CMK (cell line): ENCODE measurements around the gene PEAK1.

Experiments
- DNase-seq: peaks from one replicate; pipeline ENCODE4 v3.0.0-alpha.2; 2010; ENCODE audit warnings: low read depth

The PEAK1 gene

GRCh38 chr15:77091097-77091496 is 328.8 kb downstream of the PEAK1 start:
- DNase-seq: no peak

DNA sequence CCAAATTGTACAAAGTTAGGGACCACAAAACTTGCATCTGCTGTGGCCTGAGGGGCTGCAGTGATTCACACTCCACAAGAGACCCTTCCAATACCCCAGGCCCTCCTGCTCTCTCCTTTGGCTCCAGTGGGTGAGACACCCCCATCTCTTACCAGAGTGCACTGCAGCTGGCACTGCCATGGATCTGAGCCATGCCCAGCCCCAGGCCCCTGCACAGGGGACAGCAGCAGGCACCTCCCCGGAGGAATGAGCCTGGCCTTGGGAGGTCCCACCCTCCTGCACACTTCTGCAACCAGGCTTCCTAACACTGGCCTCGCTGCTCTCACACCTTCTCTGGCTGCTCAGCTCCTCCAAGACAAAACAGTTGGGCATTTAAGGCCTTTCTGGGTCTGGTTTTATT is 332.7 kb downstream of the PEAK1 start:
- DNase-seq: no peak

GRCh38 chr15:77085297-77085696 is 334.6 kb downstream of the PEAK1 start:
- DNase-seq: no peak

DNA sequence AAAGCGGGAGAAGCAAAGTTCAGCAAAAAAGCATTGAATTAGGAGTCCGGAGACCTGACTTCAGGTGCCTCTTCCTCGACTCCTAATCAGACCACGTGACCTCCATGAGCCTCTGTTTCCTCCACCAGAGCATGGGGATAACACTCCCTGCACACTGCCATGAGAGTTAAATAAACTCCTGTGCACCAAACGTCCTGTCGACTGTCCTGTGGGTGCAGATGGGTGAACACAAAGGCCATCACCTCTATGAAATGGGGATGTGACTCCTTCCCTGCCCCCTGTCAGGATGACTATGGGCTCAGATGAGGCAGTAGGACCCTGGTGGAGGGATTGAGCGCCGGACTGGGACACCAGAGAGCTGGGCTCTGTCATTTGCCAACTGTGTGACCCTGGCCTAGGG is 335.5 kb downstream of the PEAK1 start:
- no peak for DNase-seq

DNA sequence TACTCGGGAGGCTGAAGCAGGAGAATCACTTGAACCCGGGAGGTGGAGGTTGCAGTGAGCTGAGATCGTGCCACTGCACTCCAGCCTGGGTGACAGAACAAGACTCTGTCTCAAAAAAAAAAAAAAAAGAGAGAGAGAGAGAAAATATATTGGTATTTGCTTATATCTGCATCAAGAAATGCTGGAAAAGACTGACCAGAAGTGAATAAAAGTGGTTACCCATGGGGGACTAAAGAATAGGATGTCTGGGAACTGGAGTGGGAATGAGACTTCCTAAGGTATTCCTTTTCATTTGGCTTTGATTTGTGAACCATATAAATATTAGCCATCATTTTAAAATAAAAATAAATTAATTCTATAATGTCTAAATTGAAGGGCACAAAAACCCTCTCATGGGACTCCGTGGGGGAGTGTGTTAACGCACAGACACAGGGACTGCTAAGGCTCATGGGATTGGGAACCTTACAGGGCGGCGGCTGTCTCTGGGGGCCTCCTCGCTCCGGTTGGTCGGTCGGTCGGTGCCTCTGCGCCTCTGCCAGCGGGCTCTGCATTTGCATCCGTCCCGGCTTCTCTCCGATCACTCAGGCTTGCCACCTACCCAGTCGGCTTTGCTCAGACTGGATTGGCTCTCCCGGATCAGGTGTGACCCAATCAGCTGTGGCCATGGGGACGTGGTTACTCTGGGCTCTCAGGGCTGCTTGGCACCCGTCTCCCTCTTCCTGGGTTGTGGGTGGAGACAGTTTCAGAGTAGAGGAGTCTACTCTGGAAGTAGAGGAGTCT is 336.3 kb downstream of the PEAK1 start:
- no peak for DNase-seq

DNA sequence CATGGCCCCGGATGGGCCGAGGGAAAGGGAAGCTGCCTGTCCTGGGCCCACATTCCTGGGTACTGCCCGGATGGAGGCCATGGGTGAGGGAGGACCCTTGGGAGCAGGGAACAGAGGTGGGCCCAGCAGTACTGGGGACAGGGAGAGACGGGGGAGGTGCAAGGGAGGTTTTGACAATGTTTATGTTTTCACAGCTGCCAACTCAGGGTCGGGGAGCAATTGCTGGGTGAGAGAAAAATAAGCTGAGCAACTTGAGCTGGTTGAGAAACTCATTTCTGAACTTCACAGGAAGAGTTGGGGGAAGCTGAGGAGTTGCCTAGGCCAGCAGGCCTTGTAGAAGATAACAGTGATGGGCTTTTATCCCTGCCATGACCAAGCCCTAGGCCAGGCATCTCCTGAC is 337.9 kb downstream of the PEAK1 start:
- DNase-seq: no peak

- no peak for DNase-seq
Measured at GRCh38 chr15:77076323-77076915, 343.5 kb downstream of the PEAK1 start.

- no peak for DNase-seq
Measured at GRCh38 chr15:77075528-77075927, 344.4 kb downstream of the PEAK1 start.

- DNase-seq: no peak
Measured at GRCh38 chr15:77074350-77074749, 345.6 kb downstream of the PEAK1 start.

GRCh38 chr15:77071305-77072223 is 348.3 kb downstream of the PEAK1 start:
- DNase-seq: no peak

DNA sequence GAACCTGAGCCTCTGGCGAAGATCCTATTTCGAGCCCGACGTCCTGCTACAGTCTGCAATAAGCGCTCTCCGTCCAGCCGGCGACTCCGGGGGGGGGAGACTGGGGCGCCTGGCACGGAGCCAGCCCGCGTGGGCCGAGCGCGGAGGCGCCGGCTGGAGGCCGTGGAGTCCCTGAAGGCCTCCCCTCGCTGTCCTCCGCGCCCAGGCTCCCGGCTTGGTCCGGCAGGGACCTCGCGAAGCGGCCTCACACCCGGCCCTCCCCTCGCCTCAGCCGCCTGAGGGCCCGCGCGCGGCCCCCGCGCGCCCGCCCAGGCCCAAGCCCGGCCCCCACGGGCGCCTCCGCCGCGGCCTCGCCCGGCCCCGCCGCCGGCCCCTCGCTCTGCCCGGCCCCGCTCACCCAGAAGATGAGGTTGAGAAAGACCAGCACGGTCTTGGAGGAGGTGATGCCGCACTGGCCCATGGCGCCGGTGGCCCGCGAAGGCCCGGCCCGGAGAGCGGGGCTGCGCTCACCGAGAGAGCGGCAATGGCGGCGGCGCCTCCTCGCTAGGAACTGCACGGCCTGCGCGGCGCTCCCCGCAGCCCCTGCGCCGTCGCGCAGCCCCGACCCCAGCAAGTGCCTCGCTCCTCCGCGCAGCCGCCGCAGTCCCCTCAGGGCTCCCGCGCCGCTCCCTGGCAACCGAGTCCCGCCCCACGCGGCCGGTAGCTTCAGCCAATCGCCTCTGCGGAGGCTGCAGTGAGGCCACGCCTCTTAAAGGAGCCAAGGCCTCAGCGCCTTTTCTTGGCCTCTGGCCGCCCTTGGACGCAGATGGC is 349.2 kb downstream of the PEAK1 start, which contains the start of gene TSPAN3:
Gene TSPAN3 (minus strand): TSS at position 615 of the 810 bp plus-strand sequence. CDS start 155 bp downstream, at position 460.
- peak; percentile 87 for DNase-seq

- no peak for DNase-seq
Measured at GRCh38 chr15:77070180-77070494, 349.8 kb downstream of the PEAK1 start.

DNA sequence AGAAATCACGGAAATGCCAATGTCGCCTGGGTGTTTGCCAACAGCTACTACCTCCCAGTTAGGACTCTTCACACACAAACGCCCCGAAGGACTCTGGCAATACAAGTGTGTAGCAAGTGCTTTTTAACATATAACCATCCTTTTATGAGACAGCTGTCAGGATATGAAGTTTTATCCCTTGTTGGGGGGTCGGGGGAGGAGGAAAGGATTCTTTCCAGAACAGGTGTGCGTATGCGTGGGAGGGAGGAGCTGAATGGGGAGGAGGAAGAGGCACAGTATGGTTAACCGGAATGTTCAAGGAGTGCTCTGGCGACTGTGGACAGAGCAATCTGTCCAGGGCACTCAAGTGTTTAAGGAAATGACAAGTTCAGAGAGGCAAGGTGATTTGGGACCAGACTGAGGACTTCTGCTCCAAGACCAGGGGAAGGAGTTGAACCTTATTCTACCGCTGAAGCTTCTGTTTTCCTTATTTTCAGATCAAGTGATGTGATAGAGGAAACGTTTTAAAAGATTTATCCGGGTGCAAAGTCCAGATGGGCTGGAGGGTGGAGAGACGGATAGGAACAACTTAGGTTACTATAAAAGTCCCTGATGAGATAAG is 350.3 kb downstream of the PEAK1 start:
- no peak for DNase-seq

DNA sequence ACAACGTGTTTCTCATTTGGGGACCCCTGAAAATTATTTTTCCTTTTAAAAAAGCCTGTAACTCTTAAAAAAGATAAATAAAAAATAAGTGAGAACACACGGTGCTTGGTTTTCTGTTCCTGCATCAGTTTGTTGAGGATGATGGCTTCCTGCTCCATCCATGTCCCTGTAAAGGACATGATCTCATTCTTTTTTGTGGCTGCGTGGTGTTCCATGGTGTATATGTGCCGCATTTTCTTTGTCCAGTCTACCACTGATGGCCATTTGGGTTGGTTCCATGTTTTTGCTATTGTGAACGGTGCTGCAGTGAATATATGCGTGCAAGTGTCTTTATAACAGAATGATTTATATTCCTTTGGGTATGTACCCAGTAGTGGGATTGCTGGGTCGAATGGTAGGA is 351.3 kb downstream of the PEAK1 start:
- DNase-seq: no peak

DNA sequence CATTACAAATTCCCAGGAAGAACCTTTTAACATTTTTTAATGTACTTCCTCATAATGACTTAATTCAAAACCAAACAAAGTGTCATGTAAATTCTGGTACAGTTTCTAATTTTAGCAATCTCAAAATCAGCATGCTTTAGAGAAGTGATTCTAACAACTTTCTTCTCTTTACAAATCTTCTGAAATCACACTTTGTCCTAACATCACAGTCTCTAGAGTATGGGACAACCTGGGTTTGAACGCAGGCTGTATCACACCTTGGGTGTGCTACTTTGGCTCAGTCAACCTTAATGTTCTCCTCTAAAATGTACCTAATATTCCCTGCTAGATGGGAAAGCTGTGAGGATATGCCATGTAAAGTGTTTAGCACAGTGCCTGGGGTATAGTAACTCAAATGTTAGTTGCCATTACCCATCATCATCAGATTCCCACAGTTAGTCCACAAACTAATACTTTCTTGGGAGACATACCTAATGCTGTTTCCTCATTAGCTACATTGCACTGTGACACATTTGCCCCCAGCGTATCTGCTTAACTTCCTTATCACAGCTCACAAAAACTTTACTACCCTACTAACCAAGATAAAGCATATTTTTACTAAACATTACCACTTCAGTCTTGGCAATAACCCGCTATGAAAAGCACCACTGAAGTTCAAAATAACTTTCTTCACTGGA is 352.1 kb downstream of the PEAK1 start:
- no peak for DNase-seq

GRCh38 chr15:77066971-77067690 is 352.8 kb downstream of the PEAK1 start:
- no peak for DNase-seq

DNA sequence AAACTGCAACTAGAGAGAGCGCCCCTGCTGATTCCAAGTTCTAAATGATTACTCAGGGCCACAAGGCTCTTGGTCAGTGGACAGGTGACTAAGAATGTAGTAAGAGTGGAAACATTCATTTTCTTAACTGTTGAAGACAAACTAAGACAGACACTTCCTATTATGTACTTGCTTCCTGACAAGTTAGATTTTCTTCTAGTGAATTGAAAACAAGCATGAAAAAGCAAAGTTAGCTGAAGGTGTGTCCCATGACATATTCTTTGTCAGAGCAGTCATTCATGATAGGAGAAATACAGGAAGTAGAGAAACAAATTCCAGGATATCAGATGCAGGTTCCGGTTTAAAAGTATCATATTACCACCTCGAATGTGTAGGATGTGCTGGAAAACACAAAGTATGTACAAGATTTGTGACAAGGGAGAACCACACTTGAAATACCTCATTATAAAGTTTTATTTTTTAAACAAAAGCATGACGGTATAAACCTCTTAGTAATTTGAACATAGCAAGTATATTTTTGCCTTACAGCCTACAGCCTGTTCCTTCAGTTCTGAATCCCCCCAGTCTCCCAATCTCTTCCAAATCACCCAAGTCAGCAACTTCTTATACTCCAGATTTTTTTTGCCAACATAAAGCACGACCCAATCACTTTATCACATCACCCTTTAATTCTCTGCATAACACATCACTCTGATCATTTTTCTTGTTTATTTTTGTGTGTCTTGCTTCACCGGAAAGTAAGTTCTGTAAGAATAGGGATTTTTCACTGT is 355.2 kb downstream of the PEAK1 start:
- DNase-seq: no peak

DNA sequence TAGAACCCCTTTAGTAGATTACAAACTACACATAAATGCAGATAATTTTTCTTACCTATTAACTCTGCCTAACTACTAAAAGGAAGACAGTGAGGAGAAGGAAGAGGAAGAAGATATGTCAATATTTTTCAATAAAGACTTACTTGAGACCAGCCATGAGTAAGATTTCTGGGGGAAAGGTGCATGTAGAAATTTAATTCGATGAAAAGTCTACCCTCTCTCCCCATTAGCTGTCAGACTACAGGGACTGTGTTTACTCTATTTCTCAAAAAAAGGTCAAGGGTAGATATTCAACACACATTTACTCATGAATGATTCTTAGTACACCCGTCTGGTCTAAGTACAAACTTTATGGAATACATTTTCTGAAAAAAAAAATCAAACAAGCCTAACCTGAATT is 355.8 kb downstream of the PEAK1 start:
- DNase-seq: no peak

DNA sequence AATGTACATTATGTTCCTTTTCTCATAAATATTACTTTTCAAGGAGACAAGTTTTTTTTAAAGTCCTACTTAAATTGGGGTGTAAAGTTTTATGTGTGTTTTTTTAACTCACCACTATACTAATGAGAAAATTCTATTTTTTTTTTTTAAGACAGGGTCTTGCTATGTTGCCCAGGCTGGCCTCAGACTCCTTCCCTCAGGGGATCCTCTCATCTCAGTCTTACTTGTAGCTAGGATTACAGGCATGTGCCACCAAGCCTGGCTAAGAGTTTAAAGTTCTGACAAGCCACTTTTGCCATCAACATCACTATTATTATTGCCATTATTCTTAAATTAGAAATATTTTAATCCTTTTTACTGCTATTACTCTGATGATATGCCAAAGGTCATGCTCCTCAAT is 356.7 kb downstream of the PEAK1 start:
- no peak for DNase-seq

- DNase-seq: no peak
Measured at GRCh38 chr15:77060546-77060945, 359.4 kb downstream of the PEAK1 start.
